Activated CD4-positive, alpha-beta T cell treated with anti-CD3 and anti-CD28 coated beads for 1 hour (primary cell): ENCODE measurements around the gene TCF4.
"Not testable (repeated sequence)": the region's sequence is repeated elsewhere in the genome, so short reads cannot be mapped to it uniquely, and the experiment has no call there.

Experiments
- DNase-seq: peaks from one replicate; pipeline ENCODE4 v3.0.0-alpha.2; 2020

TCF4 gene

GRCh38 chr18:55500316-55501086 is 87.5 kb downstream of the TCF4 start:
- DNase-seq, result no peak

DNA sequence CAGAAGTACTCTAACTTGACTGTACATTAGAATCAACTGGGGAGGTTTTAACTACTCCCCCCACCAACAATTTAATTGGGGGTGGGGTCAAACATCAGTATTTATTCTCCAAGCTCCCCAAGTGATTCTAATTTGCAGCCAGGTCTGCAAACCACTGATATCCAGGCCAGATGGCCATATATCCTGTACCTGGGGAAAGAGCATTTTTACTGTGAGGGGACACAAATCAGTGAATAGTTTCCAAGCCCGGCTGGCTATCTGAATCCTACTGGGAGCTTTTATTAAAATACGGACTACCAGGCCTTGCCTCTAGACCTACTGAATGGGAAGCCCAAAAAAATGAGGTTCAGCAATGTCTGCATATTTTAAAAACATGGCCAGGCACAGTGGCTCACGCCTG is 88.5 kb downstream of the TCF4 start:
- DNase-seq, result no peak

DNA sequence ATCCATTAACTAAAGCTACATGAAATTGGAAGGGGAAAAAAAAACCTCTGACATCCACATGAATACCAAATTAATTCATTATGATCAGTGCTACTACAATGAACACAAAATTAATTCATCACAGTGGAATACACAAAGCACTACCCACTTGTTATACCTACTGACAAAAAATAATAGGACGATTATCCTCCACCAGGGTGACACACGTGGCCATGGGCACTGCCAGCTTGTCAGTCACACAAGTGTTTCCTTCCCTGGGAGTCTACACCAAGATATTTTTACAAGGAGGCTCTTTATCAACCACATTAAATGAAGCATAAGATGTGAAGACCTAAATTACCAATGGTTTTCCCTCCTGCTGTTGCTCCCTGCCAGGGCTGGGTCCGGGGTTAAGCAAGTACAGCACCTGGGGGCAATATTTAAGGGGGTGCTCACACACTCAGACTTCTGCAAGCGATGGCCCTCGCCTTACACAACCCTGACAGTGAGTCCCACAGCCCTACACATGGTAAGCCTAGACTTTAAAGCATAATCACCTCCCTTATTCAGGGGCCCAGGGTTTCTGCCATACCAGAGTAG is 90.1 kb downstream of the TCF4 start:
- no peak for DNase-seq

- DNase-seq, result no peak
Measured at GRCh38 chr18:55494899-55495298, 93.1 kb downstream of the TCF4 start.

- no peak for DNase-seq
Measured at GRCh38 chr18:55494441-55494840, 93.6 kb downstream of the TCF4 start.

DNA sequence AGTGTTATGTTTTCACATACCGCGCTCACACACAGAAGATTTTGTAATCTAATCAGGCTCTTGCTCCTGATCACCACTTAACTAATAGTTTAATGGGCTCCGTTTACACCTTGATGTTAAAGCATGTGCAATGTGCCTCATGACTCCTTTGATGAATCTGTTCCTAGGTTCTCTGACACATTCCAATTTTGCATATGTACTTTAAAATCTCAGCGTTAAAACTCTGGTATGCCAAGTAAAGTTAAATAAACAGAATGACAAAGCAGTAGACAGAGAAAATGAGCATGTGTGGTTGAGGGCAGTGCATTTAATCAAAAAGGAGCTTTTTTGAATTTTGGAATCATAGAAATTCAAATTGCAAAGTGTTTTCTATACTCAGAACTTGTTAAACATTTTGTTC is 96.4 kb downstream of the TCF4 start:
- DNase-seq, result no peak

GRCh38 chr18:55489034-55489986 is 98.7 kb downstream of the TCF4 start:
- no peak for DNase-seq

- DNase-seq, result no peak
Measured at GRCh38 chr18:55488473-55488872, 99.5 kb downstream of the TCF4 start.

DNA sequence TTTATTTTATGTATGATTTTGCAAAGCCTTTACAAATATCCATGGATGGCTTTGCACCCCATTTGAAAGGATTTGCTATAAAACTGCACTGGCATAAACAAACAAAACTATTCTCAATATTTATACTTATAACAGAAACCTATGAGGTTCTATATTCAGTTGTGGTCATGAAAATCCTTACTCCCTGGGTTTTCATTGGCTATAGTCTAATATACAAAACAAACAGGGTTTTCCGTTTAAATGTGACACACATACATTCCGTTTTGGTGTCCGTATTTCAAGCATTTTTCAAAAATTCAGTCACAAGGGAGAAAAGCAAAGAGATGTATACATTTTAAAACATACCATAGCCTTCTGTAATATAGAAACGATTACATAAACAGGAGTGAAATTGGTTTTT is 100.0 kb downstream of the TCF4 start:
- DNase-seq, result no peak

- no peak for DNase-seq
Measured at GRCh38 chr18:55486936-55487335, 101.1 kb downstream of the TCF4 start.

- DNase-seq, result no peak
Measured at GRCh38 chr18:55485666-55486065, 102.3 kb downstream of the TCF4 start.

DNA sequence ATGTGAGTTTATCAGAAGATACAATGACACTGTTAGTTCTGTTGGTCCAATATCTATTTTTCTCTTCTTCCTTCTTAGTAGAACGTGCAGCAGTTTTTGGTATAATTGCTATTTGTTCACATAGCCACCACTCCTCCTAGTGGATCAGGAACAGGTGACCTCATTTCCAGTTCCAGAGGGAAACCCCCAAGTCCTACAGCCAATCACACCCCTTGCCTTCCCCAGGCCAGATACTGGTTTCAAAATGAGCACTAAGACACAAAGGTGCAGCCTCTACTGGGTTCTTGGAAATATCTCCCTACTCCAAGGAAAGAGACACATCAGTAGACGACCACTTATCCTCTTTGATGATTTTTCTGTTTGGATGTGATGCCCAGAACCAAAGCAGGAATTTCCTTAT is 103.2 kb downstream of the TCF4 start:
- DNase-seq, result no peak

GRCh38 chr18:55483266-55483871 is 104.6 kb downstream of the TCF4 start:
- no peak for DNase-seq

GRCh38 chr18:55479656-55480420 is 108.2 kb downstream of the TCF4 start:
- no peak for DNase-seq

DNA sequence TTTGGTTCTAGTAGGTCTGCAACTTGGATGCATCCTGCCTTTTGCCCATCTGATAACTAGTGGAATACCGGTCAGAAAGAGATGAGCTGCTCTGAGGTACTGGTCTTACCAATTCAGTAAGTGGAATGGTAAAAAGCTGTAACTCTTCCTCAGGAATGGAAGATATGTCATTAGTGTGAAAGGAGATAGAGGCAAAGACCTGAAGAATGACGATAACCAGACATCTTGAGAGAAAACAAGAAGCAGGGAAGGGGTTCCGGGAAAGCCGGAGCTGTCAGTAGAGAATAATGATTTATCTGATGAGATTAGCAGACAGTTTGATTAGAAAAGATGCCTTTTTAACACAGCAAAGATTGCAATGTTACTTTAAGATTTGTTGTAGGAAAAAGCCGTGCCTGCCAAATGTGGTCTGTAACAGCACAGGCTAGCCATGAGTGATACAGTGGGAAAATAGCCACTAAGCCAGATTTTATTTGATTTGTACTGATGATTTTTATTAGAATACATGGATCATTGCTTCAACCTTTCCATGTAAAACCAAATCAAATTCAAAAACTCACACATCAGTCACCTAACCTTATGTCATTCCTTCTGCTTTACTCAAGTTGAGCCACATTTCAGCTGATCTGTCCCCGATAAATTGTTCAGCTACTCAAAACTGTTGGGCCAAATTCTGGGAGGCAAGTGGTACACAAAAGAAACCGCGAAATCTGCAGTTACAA is 110.0 kb downstream of the TCF4 start:
- DNase-seq, result no peak

DNA sequence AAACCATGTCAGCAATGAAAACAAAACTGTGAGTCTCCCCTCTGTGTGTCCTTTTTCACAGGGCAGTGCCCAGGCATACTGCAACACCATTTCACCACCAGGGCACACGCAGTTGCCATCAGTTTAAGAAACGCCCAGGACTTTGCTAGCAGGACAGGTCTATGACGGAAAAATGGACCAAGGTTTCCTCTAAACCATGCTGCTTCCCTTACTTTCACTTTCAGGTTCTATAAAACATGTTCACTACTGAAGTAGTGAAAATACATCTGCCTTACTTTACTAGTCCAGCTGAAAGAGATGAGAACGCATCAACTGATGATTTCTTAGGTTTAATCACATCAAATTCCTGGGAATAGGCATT is 110.5 kb downstream of the TCF4 start:
- DNase-seq, result no peak

- no peak for DNase-seq
Measured at GRCh38 chr18:55475916-55476315, 112.1 kb downstream of the TCF4 start.

- no peak for DNase-seq
Measured at GRCh38 chr18:55475467-55475866, 112.5 kb downstream of the TCF4 start.

- no peak for DNase-seq
Measured at GRCh38 chr18:55473560-55473959, 114.4 kb downstream of the TCF4 start.

DNA sequence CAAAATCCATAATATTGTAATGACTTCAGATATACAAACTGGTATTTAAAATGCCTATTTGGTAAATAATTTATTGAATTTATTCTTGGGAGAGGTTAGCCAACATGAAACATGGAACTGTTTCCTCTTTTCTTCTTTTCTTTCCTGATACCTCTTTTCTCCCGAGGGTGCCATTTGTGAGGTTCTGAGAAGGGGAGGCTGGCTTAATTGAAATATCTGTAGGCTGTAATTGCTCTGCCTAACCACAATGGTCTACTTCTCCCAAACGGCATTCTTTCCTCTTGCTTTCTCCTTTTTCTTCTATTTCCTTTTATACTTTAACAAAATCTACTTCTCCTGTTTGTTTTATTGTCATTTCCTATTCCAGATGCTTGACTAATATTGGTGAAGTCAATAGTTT is 114.9 kb downstream of the TCF4 start:
- DNase-seq, result no peak

- DNase-seq, result no peak
Measured at GRCh38 chr18:55470826-55471225, 117.2 kb downstream of the TCF4 start.

DNA sequence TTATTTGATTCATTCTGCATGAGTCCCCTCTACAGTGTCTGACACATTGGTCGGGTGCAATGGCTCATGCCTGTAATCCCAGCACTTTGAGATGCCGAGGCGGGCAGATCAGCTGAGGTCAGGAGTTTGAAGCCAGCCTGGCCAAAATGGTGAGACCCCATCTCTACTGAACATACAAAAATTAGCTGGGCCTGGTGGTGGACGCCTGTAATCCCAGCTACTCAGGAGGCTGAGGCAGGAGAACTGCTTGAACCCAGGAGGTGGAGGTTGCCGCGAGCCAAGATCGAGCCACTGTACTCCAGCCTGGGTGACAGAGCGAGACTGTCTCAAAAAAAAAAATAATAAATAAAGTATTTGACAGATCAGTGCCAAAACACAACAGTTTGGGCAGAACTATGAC is 118.9 kb downstream of the TCF4 start:
- DNase-seq, result not testable (repeated sequence)
